ENCODE results near the gene YIPF4.
"Not testable (repeated sequence)": the region's sequence is repeated elsewhere in the genome, so short reads cannot be mapped to it uniquely, and the experiment has no call there.

Gene YIPF4

DNA sequence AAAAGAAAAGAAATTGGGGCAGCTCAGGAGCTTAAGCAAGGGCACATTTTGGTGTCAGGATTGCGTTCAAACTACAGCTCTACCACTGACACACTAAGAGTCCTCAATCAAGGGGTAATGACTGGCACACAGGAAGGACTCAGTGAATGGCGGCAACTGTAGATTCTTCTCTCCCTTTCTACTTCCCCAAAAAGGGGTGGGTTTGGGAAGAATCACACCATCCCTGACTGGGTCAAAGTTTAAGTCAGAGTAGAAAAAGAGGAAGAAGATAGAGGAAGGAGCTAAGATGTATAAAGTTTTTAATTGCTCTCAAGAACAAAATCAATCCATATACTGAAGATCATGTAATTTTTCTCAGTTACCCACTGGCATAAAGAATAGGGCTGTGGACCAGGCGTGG, 15.6 kb upstream of the YIPF4 start:
- TF ChIP-seq, protein P1, sequence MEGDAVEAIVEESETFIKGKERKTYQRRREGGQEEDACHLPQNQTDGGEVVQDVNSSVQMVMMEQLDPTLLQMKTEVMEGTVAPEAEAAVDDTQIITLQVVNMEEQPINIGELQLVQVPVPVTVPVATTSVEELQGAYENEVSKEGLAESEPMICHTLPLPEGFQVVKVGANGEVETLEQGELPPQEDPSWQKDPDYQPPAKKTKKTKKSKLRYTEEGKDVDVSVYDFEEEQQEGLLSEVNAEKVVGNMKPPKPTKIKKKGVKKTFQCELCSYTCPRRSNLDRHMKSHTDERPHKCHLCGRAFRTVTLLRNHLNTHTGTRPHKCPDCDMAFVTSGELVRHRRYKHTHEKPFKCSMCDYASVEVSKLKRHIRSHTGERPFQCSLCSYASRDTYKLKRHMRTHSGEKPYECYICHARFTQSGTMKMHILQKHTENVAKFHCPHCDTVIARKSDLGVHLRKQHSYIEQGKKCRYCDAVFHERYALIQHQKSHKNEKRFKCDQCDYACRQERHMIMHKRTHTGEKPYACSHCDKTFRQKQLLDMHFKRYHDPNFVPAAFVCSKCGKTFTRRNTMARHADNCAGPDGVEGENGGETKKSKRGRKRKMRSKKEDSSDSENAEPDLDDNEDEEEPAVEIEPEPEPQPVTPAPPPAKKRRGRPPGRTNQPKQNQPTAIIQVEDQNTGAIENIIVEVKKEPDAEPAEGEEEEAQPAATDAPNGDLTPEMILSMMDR (conservative IDR thresholded peaks at IDR 0.05; ENCODE audit: low read depth, low read length) = no peak
- no peak for DNase-seq (ENCODE audit: low read depth)
- no peak overlapping the region for H3K4me3 ChIP-seq (ENCODE audit: low read length)

DNA sequence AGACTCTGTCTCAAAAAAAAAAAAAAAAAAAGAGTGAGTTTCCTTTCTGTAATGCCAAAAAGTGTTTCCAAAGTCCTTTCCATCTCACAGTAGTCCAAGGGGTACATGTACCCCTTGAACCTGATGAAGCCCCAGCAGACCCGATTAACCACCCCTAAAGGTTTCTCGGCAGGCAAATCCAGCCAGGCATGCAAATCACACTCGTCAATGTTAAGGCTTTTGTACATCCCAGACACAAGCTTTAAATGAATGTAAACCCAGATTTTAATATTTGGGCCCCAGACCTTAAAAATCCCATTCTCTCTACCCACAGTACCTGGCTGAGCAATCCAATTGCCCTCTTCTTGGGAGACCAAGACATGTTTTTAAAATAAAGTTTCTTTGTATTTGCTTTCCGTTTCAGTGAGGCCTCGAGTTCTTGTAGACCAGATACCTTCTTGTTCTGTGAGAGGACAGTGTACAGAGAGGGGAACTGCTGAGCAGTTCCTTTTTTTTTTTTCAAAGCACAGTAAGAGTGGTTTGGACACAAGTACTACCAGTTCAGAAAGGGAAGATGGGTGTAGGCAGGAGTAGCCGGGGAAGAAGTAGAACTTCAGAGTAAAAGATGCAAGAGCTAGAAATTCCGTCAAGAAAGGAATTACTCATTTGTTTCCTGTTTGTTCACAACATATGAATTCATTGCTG, 13.1 kb upstream of the YIPF4 start, which contains the start of gene NLRC4:
Gene NLRC4, minus strand, starts transcription at position 465 of the 684 bp plus-strand sequence. CDS start 8,111 bp downstream, outside the sequence.
- H3K4me3 ChIP-seq (ENCODE audit: low read length) = no peak within 1 kb of the TSS
- TF ChIP-seq, protein P1 (conservative IDR thresholded peaks at IDR 0.05; ENCODE audit: low read depth, low read length) = no peak
- no peak for DNase-seq (ENCODE audit: low read depth)

DNA sequence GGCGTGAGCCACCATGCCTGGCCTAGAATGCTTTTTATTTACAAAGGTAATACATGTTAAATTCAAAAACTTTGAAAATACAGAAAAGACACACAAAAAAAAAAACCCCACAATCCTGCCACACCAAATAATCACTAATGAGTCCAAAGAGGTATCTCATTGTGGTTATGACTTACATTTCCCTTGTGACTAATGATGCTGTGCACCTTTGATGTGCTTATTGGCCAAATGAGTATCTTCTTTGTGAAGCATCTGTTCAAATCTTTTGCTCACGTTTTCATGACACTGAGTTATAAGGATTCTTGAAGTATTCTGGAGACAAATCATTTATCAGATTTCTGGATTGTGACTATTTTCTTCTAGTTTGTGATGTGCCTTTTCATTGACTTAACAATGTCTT, 6.6 kb upstream of the YIPF4 start:
- H3K4me3 ChIP-seq (ENCODE audit: low read length) = no peak overlapping the region
- TF ChIP-seq, protein P1 (conservative IDR thresholded peaks at IDR 0.05; ENCODE audit: low read depth, low read length) = no peak
- no peak for DNase-seq (ENCODE audit: low read depth)

DNA sequence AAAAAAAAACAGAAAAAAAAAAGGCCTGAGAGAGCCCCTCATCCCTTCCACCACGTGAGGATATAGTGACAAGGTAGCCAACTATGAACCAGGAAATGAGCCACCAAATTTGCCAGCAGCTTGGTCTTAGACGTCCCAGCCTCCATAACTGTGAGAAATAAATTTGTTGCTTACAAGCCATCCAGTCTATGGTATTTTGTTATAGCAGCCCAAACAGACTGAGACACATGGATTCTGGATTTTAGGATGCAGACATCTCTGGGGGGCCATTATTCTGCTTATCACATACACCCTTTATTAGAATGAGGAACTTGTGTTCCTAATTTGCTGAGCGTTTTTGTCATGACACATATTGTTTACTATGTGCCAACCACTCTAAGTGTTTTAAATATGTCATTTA, 5.4 kb upstream of the YIPF4 start:
- no peak overlapping the region for H3K4me3 ChIP-seq (ENCODE audit: low read length)
- TF ChIP-seq, protein P1 (conservative IDR thresholded peaks at IDR 0.05; ENCODE audit: low read depth, low read length) = no peak
- no peak for DNase-seq (ENCODE audit: low read depth)

DNA sequence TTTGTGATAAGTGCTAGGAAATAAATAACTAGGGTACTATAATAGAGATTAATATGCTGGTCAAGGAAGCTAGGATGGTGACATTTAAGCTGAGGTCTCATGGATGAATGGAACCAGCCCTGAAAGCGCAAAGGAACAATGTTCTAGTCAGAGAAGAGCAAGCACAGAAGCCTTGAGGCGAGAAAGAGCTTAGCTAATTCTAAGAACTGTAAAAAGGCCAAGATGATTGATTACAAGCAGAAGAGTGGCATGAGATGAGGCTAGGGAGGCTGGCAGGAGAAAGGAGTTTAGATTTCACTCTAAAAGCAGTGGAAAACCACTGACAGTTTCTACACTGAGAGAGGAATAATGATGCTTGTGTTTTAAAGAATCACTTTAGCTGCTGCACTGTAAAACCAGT, 3.4 kb upstream of the YIPF4 start:
- DNase-seq (ENCODE audit: low read depth) = no peak
- H3K4me3 ChIP-seq (ENCODE audit: low read length) = no peak overlapping the region

DNA sequence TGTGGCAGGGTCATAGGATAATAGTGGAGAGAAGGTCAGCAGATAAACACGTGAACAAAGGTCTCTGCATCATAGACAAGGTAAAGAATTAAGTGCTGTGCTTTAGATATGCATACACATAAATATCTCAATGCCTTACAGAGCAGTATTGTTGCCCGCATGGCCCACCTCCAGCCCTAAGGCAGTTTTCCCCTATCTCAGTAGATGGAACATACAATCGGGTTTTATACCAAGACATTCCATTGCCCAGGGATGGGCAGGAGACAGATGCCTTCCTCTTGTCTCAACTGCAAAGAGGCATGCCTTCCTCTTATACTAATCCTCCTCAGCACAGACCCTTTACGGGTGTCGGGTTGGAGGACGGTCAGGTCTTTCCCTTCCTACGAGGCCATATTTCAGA, 1.9 kb upstream of the YIPF4 start:
- not testable (repeated sequence) for H3K4me3 ChIP-seq (ENCODE audit: low read length); DNase-seq (ENCODE audit: low read depth)

More for the DNA sequence above, 3.4 kb upstream of the YIPF4 start:
- TF ChIP-seq, protein P1 (conservative IDR thresholded peaks at IDR 0.05; ENCODE audit: low read depth, low read length) = no peak

DNA sequence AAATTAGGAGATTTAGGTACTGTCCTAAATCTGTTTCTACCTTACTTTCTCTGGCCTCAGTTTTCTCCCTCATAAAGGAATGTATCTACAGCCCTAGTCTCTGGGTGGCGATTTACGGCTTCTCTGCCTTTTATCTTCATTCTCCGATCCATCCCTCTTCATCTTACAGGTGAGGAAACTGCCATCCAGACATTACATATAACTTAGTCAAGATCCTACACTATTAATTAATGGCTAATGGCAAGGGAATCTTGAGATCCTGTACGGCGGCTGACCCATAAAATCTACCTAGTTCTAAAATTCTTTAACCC, 386 bp upstream of the YIPF4 start:
- TF ChIP-seq, protein P1 (conservative IDR thresholded peaks at IDR 0.05; ENCODE audit: low read depth, low read length) = no peak
- H3K4me3 ChIP-seq (ENCODE audit: low read length) = peak overlapping the region; percentile 96
- no peak for DNase-seq (ENCODE audit: low read depth)

All from retinal pigment epithelial cell (primary cell).